GM18508 (cell line): ENCODE data around the gene GFOD1.

ENCODE experiments used
- ATAC-seq: cut with Tn5 transposase; IDR thresholded peaks from one replicate; pipeline ENCODE4 v1.9.1; 2021; ENCODE audit warnings: moderate number of reproducible peaks; ENCODE audit not compliant: insufficient read depth, unreplicated experiment

The GFOD1 gene, protein sequence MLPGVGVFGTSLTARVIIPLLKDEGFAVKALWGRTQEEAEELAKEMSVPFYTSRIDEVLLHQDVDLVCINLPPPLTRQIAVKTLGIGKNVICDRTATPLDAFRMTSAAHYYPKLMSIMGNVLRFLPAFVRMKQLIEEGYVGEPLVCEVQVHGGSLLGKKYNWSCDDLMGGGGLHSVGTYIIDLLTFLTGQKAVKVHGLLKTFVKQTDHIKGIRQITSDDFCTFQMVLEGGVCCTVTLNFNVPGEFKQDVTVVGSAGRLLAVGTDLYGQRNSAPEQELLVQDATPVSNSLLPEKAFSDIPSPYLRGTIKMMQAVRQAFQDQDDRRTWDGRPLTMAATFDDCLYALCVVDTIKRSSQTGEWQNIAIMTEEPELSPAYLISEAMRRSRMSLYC

DNA sequence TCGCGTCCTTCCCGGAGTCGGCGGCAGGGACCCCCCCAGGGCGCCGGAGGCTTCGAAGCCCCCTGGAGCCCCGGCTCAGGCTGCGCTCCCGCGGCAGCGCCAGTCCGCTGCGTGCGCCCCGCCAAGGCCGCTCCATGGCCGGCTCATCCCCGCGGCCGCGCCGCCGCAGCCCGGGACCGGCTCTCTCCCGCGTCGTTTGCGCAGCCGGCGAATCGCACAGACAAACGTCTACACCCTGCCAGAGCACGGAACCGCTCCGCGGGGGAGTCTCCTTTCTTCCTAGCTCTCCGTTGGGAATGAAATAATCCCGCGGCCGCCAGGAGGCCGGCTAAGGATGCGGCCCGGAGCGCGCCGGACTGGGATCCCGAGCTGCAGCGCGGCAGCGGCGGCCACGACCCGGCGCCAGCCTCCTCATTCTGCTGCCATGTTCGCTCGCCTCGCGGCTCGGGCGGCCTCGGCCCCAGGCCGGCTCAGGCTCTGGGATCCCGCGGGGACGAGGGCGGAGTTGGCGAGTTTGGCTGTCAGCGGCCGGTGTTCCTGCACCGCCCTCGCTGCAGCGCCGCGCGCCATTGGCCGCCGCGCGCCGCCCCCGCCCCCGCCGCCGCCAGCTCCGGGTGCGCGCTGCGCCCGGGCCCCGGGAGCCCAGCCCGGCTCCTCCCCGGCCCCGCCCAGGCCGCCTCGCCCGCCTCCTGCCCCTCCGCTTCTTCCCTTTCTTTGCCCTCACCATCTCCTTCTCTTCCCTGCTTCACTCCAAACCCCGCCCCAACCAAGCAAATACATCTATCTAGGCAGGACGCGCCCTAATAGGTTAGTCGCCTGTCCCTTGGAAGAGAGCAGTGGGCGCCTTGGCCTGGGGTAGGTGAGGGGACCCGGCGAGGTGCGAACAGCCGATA is at the start of gene GFOD1:
GFOD1 (minus strand) TSS at position 479 of the 893 bp plus-strand sequence. CDS start 710 bp downstream, outside the sequence.
- ATAC-seq: no peak

DNA sequence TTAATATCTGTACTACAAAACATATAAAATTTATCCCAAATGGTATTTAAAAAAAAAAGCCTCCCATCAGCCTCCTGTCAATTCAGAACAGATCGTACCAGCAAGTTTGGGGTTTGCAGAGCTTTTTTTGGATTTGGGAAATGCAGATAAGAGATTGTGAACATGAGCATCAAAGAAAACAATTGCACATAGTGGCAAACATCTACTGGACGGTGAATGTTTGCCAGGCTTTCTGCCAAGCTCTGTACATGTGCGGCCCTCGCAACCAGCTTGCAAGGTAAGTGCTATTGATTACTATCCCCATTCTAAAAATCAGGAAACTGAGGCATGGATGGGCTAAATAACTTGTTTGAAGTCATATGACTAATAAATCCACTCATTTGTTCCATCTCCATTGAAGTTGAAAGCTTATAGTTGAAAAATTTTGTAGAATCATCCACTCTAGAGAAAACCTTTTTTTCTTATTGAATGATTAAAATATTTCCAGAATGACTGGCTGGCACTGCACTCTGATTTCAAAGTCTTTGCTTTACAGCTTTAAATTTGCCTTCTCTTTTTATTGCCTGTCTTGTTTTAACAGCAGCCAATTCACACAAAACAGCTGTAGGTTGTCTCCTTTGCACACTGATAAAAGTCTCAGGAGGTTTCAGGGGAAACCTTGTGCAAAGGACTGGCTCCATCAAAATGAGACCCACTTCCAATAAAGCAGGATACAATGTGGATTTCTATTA is 49.6 kb upstream of the GFOD1 start:
- ATAC-seq: no peak

DNA sequence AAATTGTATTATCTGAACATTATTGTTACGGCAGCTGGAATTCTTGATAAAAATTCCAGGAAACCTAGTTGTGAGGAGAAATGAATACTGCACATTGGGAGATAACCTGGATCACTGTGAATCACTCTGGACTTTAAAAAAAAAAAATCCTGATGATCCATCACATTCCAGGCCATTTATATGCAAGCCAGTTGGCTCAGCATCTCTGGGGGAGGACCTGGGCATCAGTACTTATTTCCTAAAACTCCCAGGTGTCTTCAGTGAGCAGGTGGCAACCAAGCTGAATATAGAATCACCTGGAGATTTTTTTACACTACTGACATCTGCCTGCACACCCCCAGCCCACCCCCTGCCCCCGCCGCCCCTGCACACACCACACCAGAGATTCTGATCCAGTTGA is 47.9 kb upstream of the GFOD1 start:
- no peak for ATAC-seq

DNA sequence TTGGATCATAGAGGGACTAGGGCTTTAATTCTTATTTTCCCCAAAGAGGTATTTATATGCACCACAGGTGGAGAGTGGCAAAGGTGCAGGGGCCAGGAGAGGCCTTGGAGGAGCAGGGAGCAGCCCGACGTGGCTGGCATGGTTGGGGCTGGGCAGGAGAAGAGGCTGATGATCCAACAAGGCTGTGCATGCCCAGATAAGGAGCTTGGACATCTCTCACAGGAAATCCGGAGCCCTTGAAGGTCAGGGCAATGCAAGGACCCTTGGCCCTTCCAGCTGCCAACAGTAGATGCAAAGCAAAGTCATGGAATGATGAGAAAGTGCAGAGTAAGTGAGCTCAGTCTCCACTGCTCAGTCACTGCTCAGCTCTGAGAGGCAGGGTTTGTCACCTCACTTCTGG is 47.1 kb upstream of the GFOD1 start:
- ATAC-seq: no peak

DNA sequence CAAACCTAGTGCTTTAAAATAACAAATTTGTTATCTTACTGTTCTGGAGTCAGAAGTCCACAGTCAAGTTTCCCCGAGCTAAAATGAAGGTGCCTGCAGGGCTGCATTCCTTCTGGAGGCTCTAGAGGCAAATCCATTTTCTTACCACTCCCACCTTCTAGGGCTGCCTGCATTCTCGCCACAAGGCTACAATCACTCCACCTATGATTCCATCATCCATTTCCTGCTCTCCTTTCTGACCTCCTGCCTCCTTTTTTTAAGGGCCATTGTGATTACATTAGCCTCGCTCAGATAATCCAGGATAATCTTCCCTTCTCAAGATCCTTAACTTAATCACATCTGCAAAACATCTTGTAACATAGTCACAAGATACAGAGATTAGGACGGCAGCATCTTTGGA is 44.6 kb upstream of the GFOD1 start:
- ATAC-seq: no peak

DNA sequence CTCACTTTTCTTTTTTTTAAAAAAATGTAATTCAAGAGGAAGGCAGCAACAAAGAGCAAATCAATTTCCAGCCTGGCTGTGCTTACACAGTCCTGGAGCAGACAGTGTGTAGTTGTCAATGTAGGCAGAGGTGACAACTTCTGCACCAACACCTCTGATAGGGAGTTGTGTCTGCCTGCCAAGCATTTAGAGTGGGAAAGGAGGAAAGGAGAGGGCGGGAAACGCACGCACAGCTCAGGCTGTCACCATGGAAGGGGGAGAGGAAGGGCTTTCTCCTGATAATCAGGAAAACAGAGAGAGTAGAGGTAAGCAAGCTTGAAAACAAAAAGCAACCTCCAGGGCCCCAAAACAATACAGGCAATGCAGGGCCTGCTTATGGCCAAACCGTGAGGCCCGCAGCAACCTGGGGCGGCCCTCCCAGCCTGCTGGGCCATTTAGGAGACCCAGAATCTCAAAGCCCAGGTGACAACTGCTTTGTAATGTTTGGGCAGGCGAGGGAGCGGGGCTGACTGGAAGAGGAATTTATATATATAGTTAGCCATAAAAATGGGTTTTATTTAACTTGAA is 41.5 kb upstream of the GFOD1 start:
- ATAC-seq: no peak

DNA sequence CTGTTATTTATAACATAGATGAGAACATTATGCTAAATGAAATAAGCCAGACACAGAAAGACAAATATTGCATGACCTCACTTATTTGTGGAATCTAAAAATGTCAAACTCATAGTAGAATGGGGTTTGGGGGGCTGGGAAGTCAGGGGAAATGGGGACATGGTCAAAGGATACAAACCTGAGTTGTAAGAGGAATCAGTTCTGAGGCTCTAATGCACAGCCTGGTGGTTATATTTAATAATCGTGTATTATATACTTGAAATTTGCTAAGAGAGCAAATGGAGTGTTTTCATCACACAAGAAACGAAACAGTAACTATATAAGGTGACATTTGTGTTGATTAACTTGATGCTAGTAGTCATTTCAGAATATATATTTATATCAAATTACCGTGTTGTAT is 40.8 kb upstream of the GFOD1 start:
- ATAC-seq: no peak

DNA sequence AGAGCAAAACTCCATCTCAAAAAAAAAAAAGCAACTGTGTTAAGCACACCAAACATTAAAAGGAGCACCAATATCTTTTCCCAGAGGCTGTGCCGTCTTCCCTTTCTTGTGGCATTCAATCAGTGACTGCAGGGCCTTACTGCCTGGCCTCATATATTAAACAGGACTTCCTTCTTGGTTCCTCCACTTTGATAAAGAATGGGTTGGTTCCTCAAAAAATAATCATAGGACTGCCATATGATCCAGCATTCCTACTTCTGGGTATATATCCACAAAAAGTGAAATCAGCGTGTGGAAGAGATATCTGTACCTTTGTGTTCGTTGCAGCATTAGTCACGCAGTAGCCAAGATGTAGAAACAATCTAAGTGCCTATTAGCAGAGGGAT is 40.3 kb upstream of the GFOD1 start:
- ATAC-seq: no peak

DNA sequence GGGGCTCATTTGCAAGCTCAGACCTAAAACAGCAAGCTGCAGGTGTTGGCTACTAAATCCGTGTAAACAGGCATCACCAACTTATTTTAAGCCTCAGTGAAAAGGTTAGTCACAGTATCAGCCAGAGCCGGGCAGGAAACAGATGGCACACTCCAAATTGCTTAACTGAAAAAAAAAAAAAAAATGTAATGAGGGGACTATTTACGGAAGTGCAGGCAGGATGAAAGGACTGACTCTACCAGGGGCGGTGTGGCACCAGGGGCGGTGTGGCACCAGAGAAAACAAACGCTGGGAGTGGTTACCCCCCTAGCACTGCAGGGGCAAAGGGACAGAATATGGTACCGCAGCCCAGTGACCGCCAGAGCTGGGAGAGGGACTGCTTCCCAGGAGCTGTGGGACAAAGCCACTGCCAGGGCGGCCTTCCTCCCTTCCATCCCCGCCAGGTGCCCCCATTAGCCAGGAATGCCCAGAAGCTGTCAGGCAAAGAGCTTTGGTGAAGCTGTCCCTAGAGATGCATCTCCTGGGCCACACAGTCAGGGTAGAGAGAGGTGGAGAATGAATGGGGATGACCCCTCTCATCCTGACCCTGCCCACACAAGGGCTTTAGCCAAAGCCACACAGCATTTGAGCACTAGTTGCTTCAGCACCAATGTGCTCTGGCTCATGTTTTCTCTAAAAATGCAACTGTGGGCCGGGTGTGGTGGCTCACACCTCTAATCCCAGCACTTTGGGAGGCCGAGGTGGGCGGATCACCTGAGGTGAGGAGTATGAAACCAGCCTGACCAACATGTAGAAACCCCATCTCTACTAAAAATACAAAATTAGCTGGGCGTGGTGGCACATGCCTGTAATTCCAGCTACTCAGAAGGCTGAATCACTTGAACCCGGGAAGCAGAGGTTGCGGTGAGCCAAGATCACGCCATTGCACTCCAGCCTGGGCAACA is 39.6 kb upstream of the GFOD1 start:
- ATAC-seq: no peak

DNA sequence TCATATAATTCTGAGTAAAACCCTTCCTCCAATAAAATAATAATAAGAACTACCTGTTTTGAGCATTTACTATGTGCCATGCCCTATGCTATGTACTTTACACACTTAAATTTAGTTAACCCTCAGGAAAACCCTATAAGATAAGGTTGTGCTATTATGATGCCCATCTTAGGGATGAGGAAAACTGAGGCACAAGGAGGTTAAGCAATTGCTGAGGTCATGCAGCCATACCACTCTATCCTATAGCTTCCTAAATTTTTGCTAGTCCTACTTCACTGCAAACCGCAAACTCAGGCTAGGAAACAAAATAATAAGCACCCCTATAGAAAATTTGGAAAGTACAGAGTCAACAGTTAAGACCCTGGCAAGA is 38.9 kb upstream of the GFOD1 start:
- ATAC-seq: no peak

DNA sequence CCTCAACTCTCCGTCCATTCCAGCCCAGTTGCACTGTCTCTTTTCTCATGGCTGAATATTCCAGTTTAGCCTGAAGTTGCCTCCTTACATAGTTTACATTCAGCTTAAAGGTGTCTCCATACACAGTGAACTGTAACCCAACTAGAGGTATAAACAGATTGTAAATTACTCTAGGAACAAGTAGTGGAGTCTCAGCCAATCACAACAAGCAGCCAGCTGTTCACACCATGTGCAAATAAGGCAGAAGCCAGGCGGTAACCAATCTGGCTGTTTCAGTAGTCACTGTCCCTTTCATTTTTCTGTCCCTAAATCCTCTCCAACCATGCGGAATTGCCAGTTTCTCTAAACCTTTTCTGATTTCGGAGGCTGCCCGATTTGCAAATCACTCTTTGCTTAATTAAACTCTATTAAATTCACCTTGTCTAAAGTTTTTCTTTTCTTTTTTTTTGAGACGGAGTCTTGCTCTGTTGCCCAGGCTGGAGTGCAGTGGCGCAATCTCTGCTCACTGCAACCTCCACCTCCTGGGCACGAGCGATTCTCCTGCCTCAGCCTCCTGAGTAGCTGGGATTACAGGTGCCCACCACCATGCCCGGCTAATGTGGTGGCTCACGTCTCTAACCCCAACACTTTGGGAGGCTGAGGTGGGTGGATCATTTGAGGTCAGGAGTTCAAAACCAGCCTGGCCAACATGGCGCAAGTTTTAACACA is 37.6 kb upstream of the GFOD1 start:
- ATAC-seq: no peak

DNA sequence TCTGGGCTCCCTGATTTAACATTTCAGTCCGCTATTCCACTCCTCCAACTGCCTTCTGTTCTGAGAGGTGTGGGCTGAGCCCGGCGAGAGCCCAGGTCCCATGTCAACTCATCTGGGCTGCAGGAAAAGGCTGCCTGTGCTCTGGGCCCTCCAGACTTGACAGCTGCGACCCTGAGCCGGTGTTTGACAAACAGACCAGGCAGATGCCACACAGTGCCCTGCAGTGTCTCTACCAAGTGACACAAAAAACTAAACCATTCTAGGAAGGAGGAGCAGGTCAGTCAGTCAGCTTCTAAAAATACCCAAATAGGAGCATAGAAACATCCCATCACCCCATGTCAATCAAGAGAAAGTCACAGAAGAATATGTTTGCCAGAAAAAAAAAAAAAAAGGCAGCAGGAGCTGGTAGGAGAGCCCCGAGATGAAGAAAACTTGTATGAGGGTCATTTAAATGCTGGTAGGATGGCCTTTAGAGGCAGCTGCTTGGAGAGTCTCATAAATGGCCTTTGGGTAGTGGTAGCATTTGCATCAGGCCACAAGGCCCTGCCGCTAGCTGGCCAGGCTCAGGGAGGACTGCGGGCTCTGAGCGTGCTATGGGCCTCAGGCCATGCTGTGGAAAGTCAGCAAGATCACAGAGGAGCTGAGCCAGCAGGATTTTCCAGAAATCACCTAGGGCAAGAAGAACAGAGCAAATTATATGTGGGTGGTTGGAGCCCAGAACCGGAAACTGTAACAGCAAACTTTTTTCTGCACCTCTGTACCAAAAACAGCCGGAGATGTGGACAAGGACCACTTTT is 36.6 kb upstream of the GFOD1 start:
- no peak for ATAC-seq

DNA sequence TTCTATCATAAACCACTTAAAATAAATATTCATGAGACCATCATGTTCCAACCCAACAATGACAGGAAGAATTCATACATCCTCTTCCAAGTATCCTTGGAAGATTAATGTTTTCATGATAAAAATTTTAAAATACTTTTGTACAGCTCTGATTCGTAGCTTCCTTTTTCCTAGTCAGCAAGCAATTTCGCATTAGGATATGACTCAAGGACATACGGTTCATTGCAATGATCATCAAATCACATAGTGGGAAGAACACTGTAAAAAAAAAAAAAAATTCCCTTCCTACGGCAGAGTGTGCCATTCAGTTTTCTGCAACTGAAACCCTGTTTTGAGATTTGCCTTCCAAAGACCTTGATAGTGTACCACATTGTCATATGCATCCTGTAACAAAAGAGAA is 35.3 kb upstream of the GFOD1 start:
- ATAC-seq: no peak

DNA sequence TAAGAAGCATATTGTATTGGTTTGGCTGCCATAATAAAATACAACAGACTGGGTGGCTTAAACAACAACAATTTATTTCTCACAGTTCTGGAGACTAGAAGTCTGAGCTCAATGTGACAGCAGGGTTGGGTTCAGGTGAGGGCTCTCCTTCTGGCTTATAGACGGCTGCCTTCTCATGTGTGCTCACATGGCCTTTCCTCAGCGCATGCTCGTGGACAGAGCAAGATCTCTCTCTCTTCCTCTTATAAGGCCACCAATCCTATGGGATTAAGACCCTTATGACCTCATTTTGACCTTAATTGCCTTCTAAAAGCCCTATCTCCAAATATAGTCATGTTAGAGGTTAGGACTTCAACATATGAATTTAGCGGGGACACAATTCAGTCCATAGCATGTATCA is 32.4 kb upstream of the GFOD1 start:
- no peak for ATAC-seq

DNA sequence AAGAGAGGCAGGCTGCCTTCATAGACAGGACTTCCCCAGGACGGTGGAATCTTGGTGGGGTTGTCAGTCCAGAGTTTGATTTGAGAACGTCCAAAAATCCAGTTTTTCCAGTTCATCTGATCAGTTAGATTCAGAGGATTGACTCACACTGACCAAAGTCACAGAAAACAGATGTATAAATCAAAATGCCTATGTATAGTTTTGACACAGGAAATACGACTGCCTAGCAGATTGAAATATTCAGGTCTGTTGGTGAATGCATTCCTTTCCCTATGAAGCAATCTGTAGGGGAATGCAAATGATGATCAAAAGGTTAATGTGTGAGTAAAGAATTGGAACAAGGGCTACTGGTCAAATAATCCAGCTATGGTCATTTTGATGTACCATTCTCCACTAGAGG is 29.7 kb upstream of the GFOD1 start:
- ATAC-seq: no peak

DNA sequence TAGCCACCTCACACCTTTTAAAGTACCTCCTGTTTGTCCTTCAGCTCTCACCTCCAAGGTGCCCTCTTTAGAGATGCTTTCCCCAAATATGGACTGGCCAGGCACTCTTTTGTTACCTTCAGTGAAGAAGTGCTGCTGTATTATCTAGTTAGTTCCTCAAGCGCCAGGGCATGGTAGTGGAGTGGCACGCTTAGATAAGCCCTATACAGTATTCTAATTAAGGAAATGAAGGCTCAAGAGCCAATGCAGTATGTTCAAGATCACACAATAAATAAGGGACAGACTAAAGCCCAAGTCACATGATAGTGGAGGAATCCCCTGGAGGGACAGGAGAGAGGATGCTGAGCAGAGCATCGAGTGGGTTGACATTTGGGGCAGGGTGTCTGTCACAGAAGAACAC is 28.5 kb upstream of the GFOD1 start:
- ATAC-seq: no peak

DNA sequence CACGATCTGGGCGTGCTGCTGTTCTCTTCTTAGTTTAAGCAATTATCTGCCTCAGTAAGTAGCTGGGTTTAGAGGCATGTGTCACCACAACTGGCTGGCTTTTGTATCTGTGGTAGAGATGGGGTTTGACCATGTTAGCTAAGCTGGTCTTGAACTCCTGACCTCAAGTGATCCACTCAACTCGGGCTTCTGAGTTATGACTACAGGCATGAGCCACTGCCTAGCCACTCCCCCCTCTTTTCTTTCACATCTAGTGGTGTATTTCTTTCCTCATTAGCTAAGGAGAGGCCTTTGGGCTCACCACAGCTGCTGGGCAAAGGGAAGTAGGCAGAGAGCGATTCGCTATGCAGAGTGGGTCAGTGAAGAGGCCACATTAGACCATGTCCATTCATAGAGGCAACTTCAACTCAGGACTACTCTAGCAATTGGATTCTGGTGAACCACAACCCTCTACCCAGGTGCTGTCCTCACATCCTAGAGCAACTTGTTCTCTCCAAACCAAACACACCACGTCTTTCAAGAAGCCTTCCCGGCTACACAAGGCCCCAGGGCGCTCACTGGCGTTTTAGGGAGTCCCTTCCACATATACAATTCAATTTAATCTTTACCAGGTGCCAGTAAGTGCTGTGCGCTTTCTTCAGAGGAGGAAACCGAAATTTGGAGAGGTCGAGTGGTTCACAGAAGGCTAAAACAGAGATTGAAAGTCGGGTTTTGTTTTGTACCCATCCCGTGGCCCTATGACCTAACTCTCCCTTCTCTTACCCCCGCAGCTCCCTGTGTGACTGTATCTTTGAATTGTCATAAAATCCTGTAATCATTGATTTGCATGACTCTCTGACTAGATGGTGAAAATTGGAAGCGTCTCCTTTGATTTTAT is 26.5 kb upstream of the GFOD1 start:
- no peak for ATAC-seq
